CD4-positive, alpha-beta T cell (primary cell): Measurements from ENCODE around the gene IFNA4. TPM values are rescaled to one million over a fixed set of nuclear protein-coding genes. Genes with fewer than 3 reads are reported as not detected.
A peak's percentile ranks its signal among the peaks of the same experiment; 100 is the strongest.
"Not testable (repeated sequence)": the region's sequence is repeated elsewhere in the genome, so short reads cannot be mapped to it uniquely, and the experiment has no call there.

Source experiments
- ATAC-seq: fragments of 200-7000 bp; cut with Tn5 transposase; one replicate; pipeline ENCODE4 v1.10.0; 2022; ENCODE audit warnings: mild to moderate bottlenecking; ENCODE audit not compliant: poor library complexity
- CTCF ChIA-PET: fragments of 350-600 bp; sonication (Branson Sonifier 250); formaldehyde crosslinking; loops from one replicate; lab custom pipeline; 2021; ENCODE audit warnings: antibody characterized with exemption, inconsistent platforms; lab: Charles Lee
- POLR2A ChIA-PET: fragments of 350-600 bp; sonication (Branson Sonifier 250); formaldehyde crosslinking; loops from one replicate; lab custom pipeline; 2021; ENCODE audit warnings: antibody characterized with exemption, inconsistent platforms; lab: Charles Lee
- DNase-seq, 14 experiments: peaks; one replicate each; pipeline ENCODE4 v3.0.0-alpha.2; 2013 to 2020; ENCODE audit warnings: mixed read lengths in 2 of 14
- H3K27ac ChIP-seq, 2 donors: one replicate each; pipeline versions ENCODE4 v1.5.1 to v1.7.0; 2013; ENCODE audit warnings: low read length in 2 of 2, low read depth in 1 of 2, mild to moderate bottlenecking in 1 of 2
- H3K27me3 ChIP-seq, 2 experiments: 1 replicate in 1 of 2; 2 replicates in 1 of 2; pipeline versions ENCODE4 v1.6.1 to v1.7.0; 2013; ENCODE audit warnings: low read length in 2 of 2, control low read depth in 1 of 2, mild to moderate bottlenecking in 1 of 2, moderate library complexity in 1 of 2; ENCODE audit not compliant: insufficient read depth in 2 of 2, control insufficient read depth in 1 of 2
- H3K36me3 ChIP-seq: one replicate; pipeline ENCODE4 v1.6.1; 2013; ENCODE audit warnings: low read length, control low read depth; ENCODE audit not compliant: insufficient read depth
- H3K4me1 ChIP-seq: one replicate; pipeline ENCODE4 v1.6.1; 2013; ENCODE audit warnings: low read length, control low read depth; ENCODE audit not compliant: insufficient read depth
- H3K4me3 ChIP-seq: one replicate; pipeline ENCODE4 v1.5.1; 2013; ENCODE audit warnings: mild to moderate bottlenecking, low read length, moderate library complexity
- H3K9me3 ChIP-seq, 2 experiments: 1 replicate in 1 of 2; 2 replicates in 1 of 2; pipeline versions ENCODE4 v1.6.1 to v1.7.0; 2013; ENCODE audit warnings: low read length in 2 of 2, mild to moderate bottlenecking in 2 of 2, control low read depth in 1 of 2, moderate library complexity in 1 of 2; ENCODE audit not compliant: control insufficient read depth in 1 of 2, insufficient read depth in 1 of 2
- H3K27ac Mint-ChIP-seq: one replicate; pipeline ENCODE4 v1.8.0; 2020; ENCODE audit warnings: mixed read lengths
- H3K27me3 Mint-ChIP-seq: one replicate; pipeline ENCODE4 v1.8.0; 2021; ENCODE audit warnings: mixed read lengths
- H3K36me3 Mint-ChIP-seq: one replicate; pipeline ENCODE4 v1.8.0; 2021; ENCODE audit warnings: low read depth, mixed read lengths
- H3K4me1 Mint-ChIP-seq: one replicate; pipeline ENCODE4 v1.8.0; 2021; ENCODE audit warnings: low read depth, mixed read lengths
- H3K4me3 Mint-ChIP-seq: one replicate; pipeline ENCODE4 v1.8.0; 2020; ENCODE audit warnings: mild to moderate bottlenecking, mixed read lengths
- H3K9me3 Mint-ChIP-seq: one replicate; pipeline ENCODE4 v1.8.0; 2020; ENCODE audit warnings: mixed read lengths
- intact Hi-C, 2 experiments: fragments of 100-400 bp; cut with DNase I in 1 of 2; cut with micrococcal nuclease in 1 of 2; formaldehyde crosslinking; loops; one replicate each; pipeline versions ENCODE4 v1.15.1 to v1.9.0; 2023 to 2025; cut with DNase I, micrococcal nuclease
- total RNA-seq, 174 experiments: library from RNA in 2 of 174; stranded (reverse) in 2 of 174; gene quantifications; one replicate each; pipeline ENCODE4 v1.2.3 and lab custom pipeline; 2021 to 2026
- TF ChIP-seq, protein P1 (sequence below): fragments of 200-600 bp; IDR thresholded peaks from one replicate; pipeline ENCODE4 v1.8.0; 2022; ENCODE audit warnings: antibody characterized with exemption, mild to moderate bottlenecking

Gene IFNA4
- total RNA-seq, 2 experiments from 2014 or later: not detected

DNA sequence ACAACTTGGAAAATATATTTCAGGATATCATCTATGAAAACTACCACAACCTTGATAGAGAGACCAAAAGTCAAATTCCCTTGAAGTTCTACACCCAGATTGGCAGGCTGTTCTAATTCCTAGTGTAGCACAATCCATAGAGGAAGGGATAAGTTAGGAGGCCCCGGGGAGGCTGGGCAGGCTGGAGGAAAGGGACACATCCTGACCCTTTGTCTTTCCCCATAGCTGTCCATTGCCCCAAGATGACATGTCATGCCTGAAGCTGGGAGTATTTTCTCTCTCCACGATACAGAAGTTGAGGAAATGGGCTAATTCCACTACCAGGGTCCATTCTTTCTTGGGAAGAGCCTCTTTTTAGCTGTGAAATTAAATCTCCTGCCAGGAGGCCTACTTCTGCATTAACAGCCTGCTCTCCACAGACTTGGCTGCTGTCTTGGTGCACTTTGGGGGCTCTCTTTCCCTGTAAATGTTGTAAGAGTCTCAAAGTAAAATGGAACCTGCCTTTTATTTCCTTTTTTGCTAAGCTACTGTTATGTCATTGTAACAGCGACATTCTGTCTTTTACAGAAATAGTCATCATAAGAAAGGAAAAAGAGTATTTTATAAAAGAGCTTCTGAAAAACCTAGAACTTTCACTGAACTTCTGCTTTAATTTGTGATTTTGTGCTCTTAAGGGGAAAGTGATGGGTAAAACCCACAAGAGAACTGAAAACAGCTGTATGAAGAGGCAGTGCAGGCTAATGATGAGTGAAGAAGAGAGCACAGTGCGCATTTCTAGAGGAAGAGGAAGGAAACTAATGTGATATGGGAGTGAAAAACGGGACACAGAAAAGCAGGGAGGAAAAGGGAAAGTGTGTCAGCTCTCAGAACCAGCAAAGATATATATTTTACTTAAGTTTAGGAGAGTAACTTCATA lies 26.3 kb upstream of the IFNA4 start:
- H3K4me3 Mint-ChIP-seq, H3K36me3 Mint-ChIP-seq, H3K27ac Mint-ChIP-seq, H3K27ac ChIP-seq, H3K36me3 ChIP-seq, H3K27me3 ChIP-seq, H3K4me3 ChIP-seq, H3K4me1 ChIP-seq, H3K4me1 Mint-ChIP-seq, H3K9me3 ChIP-seq, H3K9me3 Mint-ChIP-seq, H3K27me3 Mint-ChIP-seq, intact Hi-C loops, ATAC-seq, POLR2A ChIA-PET: not testable (repeated sequence)
- TF ChIP-seq, protein P1, sequence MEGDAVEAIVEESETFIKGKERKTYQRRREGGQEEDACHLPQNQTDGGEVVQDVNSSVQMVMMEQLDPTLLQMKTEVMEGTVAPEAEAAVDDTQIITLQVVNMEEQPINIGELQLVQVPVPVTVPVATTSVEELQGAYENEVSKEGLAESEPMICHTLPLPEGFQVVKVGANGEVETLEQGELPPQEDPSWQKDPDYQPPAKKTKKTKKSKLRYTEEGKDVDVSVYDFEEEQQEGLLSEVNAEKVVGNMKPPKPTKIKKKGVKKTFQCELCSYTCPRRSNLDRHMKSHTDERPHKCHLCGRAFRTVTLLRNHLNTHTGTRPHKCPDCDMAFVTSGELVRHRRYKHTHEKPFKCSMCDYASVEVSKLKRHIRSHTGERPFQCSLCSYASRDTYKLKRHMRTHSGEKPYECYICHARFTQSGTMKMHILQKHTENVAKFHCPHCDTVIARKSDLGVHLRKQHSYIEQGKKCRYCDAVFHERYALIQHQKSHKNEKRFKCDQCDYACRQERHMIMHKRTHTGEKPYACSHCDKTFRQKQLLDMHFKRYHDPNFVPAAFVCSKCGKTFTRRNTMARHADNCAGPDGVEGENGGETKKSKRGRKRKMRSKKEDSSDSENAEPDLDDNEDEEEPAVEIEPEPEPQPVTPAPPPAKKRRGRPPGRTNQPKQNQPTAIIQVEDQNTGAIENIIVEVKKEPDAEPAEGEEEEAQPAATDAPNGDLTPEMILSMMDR: peak; percentile 25
- CTCF ChIA-PET: interaction anchor here (1.8 kb wide), 1 partner anchor 18 kb away, joined by 4 read pairs; no protein-coding TSS in a partner anchor
- DNase-seq: peak in 3 of 14 experiments; percentile 16 to 35 (median 21)

DNA sequence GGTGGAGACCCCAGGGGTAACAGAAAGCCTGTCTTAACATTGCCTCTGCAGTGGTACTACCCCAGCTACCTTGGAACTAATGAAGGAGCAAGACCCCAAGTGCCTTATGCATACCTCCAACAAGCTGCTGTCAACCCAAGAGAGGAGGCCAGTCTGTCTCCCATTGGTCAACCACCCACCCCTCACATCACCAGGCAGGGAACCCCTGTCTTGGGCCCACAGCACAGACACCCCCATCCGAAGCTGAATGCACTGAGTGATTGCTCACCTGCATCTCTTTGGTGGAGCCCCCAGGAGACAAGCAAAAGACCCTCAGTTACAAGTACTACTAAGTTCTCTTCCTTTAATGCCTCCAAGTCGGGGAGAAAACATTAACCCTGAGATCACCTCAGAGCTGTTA lies 24.8 kb upstream of the IFNA4 start:
- H3K9me3 Mint-ChIP-seq, H3K4me1 Mint-ChIP-seq, H3K27ac ChIP-seq, H3K4me3 ChIP-seq, H3K4me1 ChIP-seq, H3K27ac Mint-ChIP-seq, H3K9me3 ChIP-seq, ATAC-seq, H3K36me3 Mint-ChIP-seq, intact Hi-C loops, DNase-seq, H3K4me3 Mint-ChIP-seq, H3K27me3 Mint-ChIP-seq, POLR2A ChIA-PET, H3K36me3 ChIP-seq, H3K27me3 ChIP-seq, CTCF ChIA-PET: not testable (repeated sequence)

DNA sequence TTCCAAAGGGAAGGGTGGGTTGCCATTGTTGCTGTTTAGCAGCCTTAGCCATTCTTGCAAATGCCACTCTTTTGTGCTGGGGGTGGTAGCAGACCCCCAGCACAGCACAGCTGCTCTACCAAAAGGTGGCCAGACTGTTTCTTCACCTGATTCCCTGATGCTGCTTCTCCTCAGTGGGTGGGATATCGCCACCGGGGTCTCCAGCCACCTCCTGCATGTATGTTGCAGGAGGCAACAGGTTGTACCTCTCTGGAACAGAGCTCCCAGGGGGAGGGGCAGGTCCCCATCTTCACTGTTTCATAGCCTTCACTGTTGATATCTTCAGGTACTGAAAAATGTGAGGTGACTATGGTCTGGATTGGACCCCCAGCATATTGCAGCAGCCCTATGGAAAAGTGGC lies 23.4 kb upstream of the IFNA4 start:
- H3K27me3 ChIP-seq, DNase-seq, H3K4me3 Mint-ChIP-seq, H3K27ac ChIP-seq, H3K4me1 Mint-ChIP-seq, H3K4me3 ChIP-seq, CTCF ChIA-PET, intact Hi-C loops, H3K27me3 Mint-ChIP-seq, H3K9me3 ChIP-seq, H3K9me3 Mint-ChIP-seq, ATAC-seq, POLR2A ChIA-PET, H3K27ac Mint-ChIP-seq, H3K4me1 ChIP-seq, H3K36me3 ChIP-seq, H3K36me3 Mint-ChIP-seq: not testable (repeated sequence)

DNA sequence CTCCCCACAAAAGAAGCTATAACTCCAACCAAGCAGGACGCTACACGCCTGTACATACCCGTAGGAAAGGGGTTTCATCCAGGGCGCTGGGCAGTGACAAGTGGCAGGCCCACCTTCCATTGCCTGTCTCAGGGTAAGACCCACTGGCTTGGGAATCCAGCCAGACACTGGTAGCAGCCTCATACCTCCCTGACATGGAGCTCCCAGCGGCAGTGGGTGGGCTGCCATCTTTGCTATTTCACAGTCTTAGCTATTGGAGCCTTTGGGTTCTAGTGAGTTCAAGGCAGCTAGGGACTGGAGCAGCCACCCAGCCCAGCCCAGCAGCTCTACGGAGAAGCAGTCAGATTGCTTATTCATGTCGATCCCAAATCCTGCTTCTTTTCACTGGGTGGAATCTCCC lies 22.9 kb upstream of the IFNA4 start:
- Mint-ChIP-seq H3K27ac (no peak overlapping the region), H3K36me3 (no peaks in the 10 kb centered on the region), H3K9me3 (no peaks in the 10 kb centered on the region), H3K27me3 (peaks cover 5% of the 10 kb centered on the region), H3K4me1 (peaks cover 3% of the 10 kb centered on the region), H3K4me3 (no peak overlapping the region)
- intact Hi-C loops: no loop called here
- no peak for ATAC-seq
- no peaks in the 10 kb centered on the region for H3K27me3 ChIP-seq
- no peak overlapping the region for H3K4me3 ChIP-seq
- peak in 1 of 14 experiments; percentile 15 for DNase-seq
- no peak overlapping the region for H3K27ac ChIP-seq
- no peaks in the 10 kb centered on the region for H3K4me1 ChIP-seq
- H3K36me3 ChIP-seq: no peaks in the 10 kb centered on the region
- TF ChIP-seq, protein P1: no peak
- ChIA-PET POLR2A (no interaction called here), CTCF (no interaction called here)
- H3K9me3 ChIP-seq: no peaks in the 10 kb centered on the region

DNA sequence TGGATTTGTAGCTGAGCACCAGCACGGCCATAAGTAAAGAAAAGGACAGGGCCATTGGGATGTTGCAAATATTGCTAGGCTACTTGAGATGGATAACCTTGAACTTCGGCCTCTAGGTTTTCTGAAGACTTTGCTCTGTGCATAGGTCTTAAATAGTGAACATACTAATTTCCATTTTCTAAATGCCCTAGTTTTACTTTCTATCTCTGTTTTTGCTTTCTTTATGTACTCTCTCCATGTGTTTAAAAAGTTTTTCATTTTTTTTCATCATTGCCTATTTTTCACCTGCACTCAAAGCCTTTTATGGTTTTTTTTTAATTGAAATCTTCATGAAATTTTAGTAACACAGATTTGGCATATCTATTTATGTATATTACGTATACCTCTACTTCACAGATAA lies 19.7 kb upstream of the IFNA4 start, which contains the start of gene IFNA10:
Gene IFNA10, minus strand, starts transcription at position 101 of the 400 bp plus-strand sequence. Its CDS starts 46 bp downstream, at position 55.
- H3K4me1 Mint-ChIP-seq, POLR2A ChIA-PET, H3K4me1 ChIP-seq, H3K27ac Mint-ChIP-seq, H3K36me3 Mint-ChIP-seq, H3K36me3 ChIP-seq, intact Hi-C loops, H3K4me3 ChIP-seq, H3K27me3 ChIP-seq, H3K9me3 Mint-ChIP-seq, ATAC-seq, H3K9me3 ChIP-seq, CTCF ChIA-PET, H3K27ac ChIP-seq, H3K4me3 Mint-ChIP-seq, DNase-seq: not testable (repeated sequence)
- peaks cover 16% of the 10 kb centered on the region for H3K27me3 Mint-ChIP-seq
